OCI-LY7 (cell line): ENCODE measurements around the gene NCOR2. TPM values are rescaled to one million over a fixed set of nuclear protein-coding genes. Genes with fewer than 3 reads are reported as not detected.

Source experiments
- BruUV-seq: library from RNA; stranded (reverse); fragments of 400-500 nt; replicated peaks from 2 replicates; lab custom pipeline; 2021; lab: Mats Ljungman, UMichigan
- CTCF ChIA-PET: fragments of 300-600 bp; sonication (Branson Sonifier 250); formaldehyde crosslinking; loops from one replicate; lab custom pipeline; 2022; ENCODE audit warnings: antibody characterized with exemption; ENCODE audit not compliant: unreplicated experiment; lab: Charles Lee
- POLR2A ChIA-PET: fragments of 300-600 bp; sonication (Branson Sonifier 250); formaldehyde crosslinking; loops from one replicate; lab custom pipeline; 2022; ENCODE audit warnings: antibody characterized with exemption; lab: Charles Lee
- DNase-seq: peaks from one replicate; pipeline ENCODE4 v3.0.0-alpha.2; 2015; ENCODE audit warnings: low spot score
- H2AFZ ChIP-seq: fragments of 200-600 bp; sonication (generic), shearing (Covaris generic); 2 replicates; pipeline ENCODE4 v1.6.1; 2014; ENCODE audit warnings: mild to moderate bottlenecking, antibody characterized with exemption, low read length, moderate library complexity
- H3K27ac ChIP-seq: fragments of 200-600 bp; sonication (generic); 2 replicates; pipeline ENCODE4 v1.5.1; 2014; ENCODE audit warnings: mixed run types, low read depth, mild to moderate bottlenecking, moderate library complexity, low read length, inconsistent platforms; ENCODE audit not compliant: poor library complexity, severe bottlenecking
- H3K36me3 ChIP-seq: fragments of 200-600 bp; sonication (generic); 2 replicates; pipeline ENCODE4 v1.6.1; 2014; ENCODE audit warnings: mild to moderate bottlenecking, antibody characterized with exemption, low read length, moderate library complexity, mixed read lengths; ENCODE audit not compliant: insufficient read depth
- H3K4me1 ChIP-seq: fragments of 200-600 bp; sonication (generic); 2 replicates; pipeline ENCODE4 v1.5.1; 2014; ENCODE audit warnings: mild to moderate bottlenecking, low read length; ENCODE audit not compliant: insufficient read depth, poor library complexity, severe bottlenecking
- H3K4me2 ChIP-seq: fragments of 200-600 bp; sonication (generic); 2 replicates; pipeline ENCODE4 v1.6.1; 2014; ENCODE audit warnings: mild to moderate bottlenecking, low read length
- H3K4me3 ChIP-seq: fragments of 200-600 bp; sonication (generic); 2 replicates; pipeline ENCODE4 v1.5.1; 2014; ENCODE audit warnings: mild to moderate bottlenecking, low read depth, low read length; ENCODE audit not compliant: poor library complexity, severe bottlenecking
- H3K79me2 ChIP-seq: fragments of 200-600 bp; sonication (generic); 2 replicates; pipeline ENCODE4 v1.6.1; 2016; ENCODE audit warnings: low read depth, mild to moderate bottlenecking, low read length, moderate library complexity, mixed read lengths; ENCODE audit not compliant: insufficient read depth
- H3K9me2 ChIP-seq: fragments of 200-600 bp; sonication (generic); 2 replicates; pipeline ENCODE4 v1.6.1; 2016; ENCODE audit warnings: mild to moderate bottlenecking, low read length, mixed read lengths; ENCODE audit not compliant: insufficient read depth
- H3K9me3 ChIP-seq: fragments of 200-600 bp; sonication (generic); 2 replicates; pipeline ENCODE4 v1.6.1; 2014; ENCODE audit warnings: mild to moderate bottlenecking, mixed run types, low read length, mixed read lengths
- H4K20me1 ChIP-seq: fragments of 200-600 bp; sonication (generic); 2 replicates; pipeline ENCODE4 v1.6.1; 2014; ENCODE audit warnings: mild to moderate bottlenecking, antibody characterized with exemption, low read length, moderate library complexity, mixed read lengths; ENCODE audit not compliant: insufficient read depth
- CTCF ChIP-seq: fragments of 200-600 bp; sonication (generic); conservative IDR thresholded peaks from 2 replicates; pipeline ENCODE4 v1.5.1; 2014; ENCODE audit warnings: mild to moderate bottlenecking, antibody characterized with exemption, low read length, moderate library complexity, mixed read lengths
- EZH2phosphoT487 ChIP-seq: fragments of 200-600 bp; sonication (generic); IDR thresholded peaks from 2 replicates; pipeline ENCODE4 v1.6.1; 2018; ENCODE audit warnings: low read depth, borderline replicate concordance, mild to moderate bottlenecking, mixed run types, antibody characterized with exemption, low read length, moderate library complexity, mixed read lengths
- intact Hi-C: fragments of 100-400 bp; cut with micrococcal nuclease; formaldehyde crosslinking; loops from one replicate; pipeline ENCODE4 v1.10.0; 2022; ENCODE audit not compliant: unreplicated experiment
- total RNA-seq, 2 experiments: library from RNA; depleted of rRNA in 1 of 2; stranded (reverse); fragments of >200 nt in 1 of 2; shearing (Covaris generic) in 1 of 2; gene quantifications; 2 replicates each; pipeline ENCODE4 v1.2.3, GENCODE V29; 2014 to 2022

Gene NCOR2
- total RNA-seq, 2 experiments from 2014 or later = 22.7 to 159 TPM

GRCh38 chr12:124520907-124521306 is 46.5 kb downstream of the NCOR2 start:
- H4K20me1 ChIP-seq = no peaks in the 10 kb centered on the region
- H3K36me3 ChIP-seq = no peaks in the 10 kb centered on the region
- POLR2A ChIA-PET = no interaction called here
- H3K9me3 ChIP-seq = no peaks in the 10 kb centered on the region
- H2AFZ ChIP-seq = no peak overlapping the region
- no peak overlapping the region for H3K4me3 ChIP-seq
- H3K79me2 ChIP-seq = no peaks in the 10 kb centered on the region
- no peak for DNase-seq
- CTCF ChIA-PET = no interaction called here
- TF ChIP-seq EZH2phosphoT487 = no peak
- no peak for TF ChIP-seq CTCF
- BruUV-seq = no TSS peak
- no peaks in the 10 kb centered on the region for H3K9me2 ChIP-seq
- H3K4me2 ChIP-seq = no peak overlapping the region
- H3K4me1 ChIP-seq = no peaks in the 10 kb centered on the region
- intact Hi-C loops = no loop called here
- no peak overlapping the region for H3K27ac ChIP-seq

- no peak for TF ChIP-seq EZH2phosphoT487
- no peak for TF ChIP-seq CTCF
Measured at GRCh38 chr12:124520265-124520701, 47.1 kb downstream of the NCOR2 start.

DNA sequence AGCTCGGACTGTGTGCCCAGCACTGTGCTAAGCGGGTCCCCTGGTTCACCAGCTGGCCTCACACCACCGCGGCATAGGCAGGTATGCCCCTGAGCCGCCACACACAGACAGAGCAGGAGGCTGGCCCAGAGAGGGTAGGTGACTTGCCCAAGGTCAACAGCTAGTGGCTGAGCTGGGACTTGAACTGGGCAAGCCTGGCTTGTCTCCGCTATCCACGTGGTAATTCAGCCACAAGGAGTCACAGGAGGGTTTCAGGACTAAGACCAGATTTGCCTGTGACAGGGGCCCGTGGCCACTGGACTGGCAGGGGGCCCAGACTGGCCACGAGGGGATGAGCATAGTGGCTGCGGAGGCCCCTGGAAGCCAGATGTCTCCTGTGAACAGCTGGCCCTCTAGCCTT is 47.7 kb downstream of the NCOR2 start:
- POLR2A ChIA-PET = no interaction called here

More at GRCh38 chr12:124520265-124520701, 47.1 kb downstream of the NCOR2 start:
- ChIA-PET CTCF (no interaction called here), POLR2A (no interaction called here)
- Histone ChIP-seq H3K9me2 (no peaks in the 10 kb centered on the region), H3K4me1 (no peaks in the 10 kb centered on the region), H3K4me2 (no peak overlapping the region), H3K36me3 (no peaks in the 10 kb centered on the region), H3K9me3 (no peaks in the 10 kb centered on the region), H3K79me2 (no peaks in the 10 kb centered on the region), H2AFZ (no peak overlapping the region), H3K4me3 (no peak overlapping the region), H4K20me1 (no peaks in the 10 kb centered on the region), H3K27ac (no peak overlapping the region)
- DNase-seq = no peak
- BruUV-seq = no TSS peak
- intact Hi-C loops = no loop called here

More for the DNA sequence above, 47.7 kb downstream of the NCOR2 start:
- Histone ChIP-seq H3K4me1 (no peaks in the 10 kb centered on the region), H3K79me2 (no peaks in the 10 kb centered on the region), H3K4me2 (no peak overlapping the region), H3K36me3 (no peaks in the 10 kb centered on the region), H3K4me3 (no peak overlapping the region), H3K27ac (no peak overlapping the region), H3K9me3 (no peaks in the 10 kb centered on the region), H3K9me2 (no peaks in the 10 kb centered on the region), H4K20me1 (no peaks in the 10 kb centered on the region), H2AFZ (no peak overlapping the region)
- no peak for DNase-seq
- no TSS peak for BruUV-seq
- CTCF ChIA-PET = no interaction called here
- TF ChIP-seq EZH2phosphoT487 = no peak
- no peak for TF ChIP-seq CTCF
- intact Hi-C loops = no loop called here
